NOMO-1 treated with dmso at 0.1 percent for 144 hours (cell line): ENCODE data around the gene RNASEH1.

Experiments
- DNase-seq: peaks from one replicate; lab custom pipeline; 2025; ENCODE audit not compliant: unreplicated experiment; lab: John Stamatoyannopoulos, UW

RNASEH1 gene, protein sequence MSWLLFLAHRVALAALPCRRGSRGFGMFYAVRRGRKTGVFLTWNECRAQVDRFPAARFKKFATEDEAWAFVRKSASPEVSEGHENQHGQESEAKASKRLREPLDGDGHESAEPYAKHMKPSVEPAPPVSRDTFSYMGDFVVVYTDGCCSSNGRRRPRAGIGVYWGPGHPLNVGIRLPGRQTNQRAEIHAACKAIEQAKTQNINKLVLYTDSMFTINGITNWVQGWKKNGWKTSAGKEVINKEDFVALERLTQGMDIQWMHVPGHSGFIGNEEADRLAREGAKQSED

DNA sequence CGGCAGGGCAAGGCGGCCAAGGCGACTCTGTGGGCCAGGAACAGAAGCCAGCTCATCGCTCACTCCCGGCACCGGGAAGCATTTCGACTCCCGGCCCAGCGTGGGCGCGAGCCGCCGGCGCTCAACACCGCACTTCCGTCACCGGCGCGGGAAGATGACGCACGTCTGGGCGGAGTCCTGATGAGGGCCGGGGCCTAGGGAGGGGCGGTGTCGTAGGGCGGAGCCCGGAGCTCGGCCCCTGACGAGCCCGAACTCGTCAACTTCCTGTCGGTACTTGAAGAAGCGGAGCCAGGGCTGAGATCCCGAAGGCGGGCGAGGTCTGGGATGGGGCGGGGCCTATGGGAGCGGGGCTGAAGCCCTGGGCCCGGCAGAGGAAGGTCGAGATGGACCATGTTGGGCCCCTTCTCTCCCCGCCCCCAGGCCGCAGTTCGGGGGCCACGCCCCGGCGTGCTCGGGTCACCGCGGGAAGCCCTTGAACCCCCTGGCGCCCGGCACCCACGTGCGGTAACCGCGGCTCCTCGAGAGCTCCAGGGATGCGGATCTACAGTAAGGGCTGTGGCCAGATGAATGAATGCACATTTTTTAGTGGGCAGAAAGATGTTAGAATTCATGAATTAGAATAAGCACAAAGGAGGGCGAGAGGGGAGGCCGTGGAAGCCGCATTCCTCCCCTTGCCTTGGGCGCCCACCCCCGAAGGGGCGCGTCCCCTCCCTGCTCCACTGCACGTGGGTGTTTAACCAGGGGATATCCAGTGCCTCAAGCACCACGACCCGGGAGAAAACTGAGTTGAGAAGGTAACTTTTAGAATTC is at the start of gene RNASEH1:
Gene RNASEH1, minus strand, starts transcription at position 129 of the 810 bp plus-strand sequence. Its CDS starts 73 bp downstream, at position 56.
- peak; percentile 98 for DNase-seq

DNA sequence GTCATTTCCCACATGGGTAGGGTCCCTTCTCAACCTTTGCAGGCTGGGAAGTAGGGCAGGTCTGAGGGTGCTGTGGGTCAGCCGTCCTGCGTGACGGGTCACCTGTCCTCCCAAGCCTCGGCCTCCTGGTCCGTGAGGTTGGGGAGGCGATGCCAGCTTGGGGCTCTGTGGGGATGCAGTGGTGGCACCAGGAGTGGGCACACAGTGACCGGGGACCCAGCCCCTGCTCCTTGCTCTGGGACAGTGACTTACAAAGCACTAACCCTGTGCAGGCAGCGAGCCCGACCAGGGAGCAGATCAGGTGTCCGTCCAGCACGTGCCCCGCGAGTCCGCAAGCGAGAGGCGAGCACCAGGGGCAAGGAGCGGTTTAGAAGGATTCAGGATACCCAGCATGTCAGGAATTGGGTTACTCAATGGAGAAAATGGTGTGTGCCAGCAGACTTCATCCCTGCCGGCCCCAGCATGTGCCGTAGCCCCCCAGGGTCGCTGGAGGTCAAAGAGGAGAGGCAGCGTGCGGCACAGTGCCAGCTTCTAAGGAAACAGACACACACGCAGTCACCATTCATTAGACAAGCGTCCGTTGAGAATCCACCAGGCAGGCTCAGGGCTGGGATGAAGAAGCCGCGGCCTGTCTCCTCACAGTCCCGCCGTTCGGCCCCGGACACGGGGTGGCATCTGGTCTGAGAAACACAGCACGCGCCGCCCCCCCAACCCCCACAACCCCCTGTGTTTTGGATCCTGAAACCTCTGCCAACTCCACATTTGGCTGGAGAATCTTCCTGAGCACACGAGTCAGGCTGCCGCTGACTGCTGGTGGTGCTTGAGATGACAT is 48.5 kb upstream of the RNASEH1 start:
- no peak for DNase-seq

DNA sequence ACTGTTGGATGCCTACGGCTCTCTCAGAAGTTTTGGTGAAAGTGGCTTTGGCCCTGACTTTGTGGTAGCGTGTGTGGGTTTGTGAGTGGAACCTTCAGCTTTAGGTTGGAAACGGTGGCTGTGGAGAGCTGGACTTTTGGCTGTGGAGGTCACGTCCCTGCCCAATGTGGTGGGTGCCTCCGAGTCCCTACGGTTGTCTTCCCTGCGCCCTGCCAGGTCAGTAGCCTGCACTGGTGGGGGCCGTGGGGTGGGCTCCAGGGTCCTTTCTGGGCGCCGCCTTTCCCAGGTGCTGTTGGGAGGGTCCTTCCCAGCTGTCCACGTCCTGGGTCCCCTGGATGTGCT is 47.9 kb upstream of the RNASEH1 start:
- no peak for DNase-seq

DNA sequence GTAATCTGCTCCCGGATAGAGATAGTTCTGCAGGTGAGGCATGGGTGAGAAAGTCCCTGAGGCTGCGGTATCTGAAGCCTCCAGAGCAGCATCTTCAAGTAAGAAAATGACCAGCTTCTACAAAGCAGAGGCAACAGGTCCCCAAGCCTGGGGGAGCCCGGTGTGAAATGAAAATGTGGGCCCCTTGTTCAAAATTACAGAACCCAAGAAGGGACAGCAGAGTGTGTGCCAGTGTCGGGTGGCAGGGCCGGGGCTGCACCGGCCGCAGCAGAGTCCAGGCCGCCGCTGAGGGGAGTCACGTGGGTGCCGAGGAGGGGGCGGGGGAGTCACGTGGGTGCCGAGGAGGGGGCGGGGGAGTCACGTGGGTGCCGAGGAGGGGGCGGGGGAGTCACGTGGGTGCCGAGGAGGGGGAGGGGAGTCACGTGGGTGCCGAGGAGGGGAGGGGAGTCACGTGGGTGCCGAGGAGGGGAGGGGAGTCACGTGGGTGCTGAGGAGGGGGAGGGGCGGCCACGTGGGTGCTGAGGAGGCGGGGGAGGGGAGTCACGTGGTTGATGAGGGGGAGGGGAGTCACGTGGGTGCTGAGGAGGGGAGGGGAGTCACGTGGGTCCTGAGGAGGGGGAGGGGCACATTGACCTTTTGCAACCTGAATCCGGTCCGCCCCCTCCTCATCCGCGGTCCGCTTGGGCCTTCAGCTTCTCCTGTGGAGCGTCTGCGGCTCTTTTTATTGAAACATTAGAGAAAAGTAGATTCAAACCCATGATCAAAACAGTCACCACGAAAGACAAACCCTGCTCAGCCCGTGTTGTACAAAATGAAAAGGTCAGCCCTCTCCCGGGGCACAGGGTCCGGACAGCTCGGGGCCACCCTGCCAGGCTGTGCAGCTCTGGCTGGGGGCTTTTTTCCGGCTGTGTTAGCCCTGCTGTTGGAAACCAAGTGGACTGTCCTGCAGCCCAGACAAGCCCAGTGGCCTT is 47.1 kb upstream of the RNASEH1 start:
- no peak for DNase-seq

DNA sequence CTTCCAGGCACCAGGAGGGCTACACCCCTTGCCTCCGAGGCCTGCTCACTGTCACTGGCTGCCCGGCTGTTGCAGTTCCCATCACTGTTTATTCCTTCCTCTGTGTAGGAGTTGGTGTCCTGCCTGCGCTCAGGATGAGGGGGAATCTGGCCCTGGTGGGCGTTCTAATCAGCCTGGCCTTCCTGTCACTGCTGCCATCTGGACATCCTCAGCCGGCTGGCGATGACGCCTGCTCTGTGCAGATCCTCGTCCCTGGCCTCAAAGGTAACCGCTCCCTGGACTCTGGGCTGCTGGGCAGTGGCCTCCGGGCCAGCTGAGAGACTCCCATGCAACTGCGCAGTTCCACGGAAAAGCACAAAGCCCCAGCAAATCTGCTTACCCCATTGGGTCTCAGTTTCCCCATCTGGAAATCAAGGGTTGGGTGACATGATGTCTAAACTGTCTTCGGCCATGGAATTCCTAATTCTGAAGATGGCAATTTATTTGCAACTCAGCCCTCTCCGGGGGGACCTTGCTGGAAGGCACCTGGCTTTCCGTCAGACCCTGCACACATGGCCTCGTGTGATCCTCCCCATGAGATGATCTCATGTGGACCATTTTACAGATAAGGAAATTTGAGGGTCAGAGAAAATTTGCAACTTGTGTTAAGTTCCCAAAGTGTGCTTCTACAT is 46.2 kb upstream of the RNASEH1 start:
- DNase-seq, result no peak

DNA sequence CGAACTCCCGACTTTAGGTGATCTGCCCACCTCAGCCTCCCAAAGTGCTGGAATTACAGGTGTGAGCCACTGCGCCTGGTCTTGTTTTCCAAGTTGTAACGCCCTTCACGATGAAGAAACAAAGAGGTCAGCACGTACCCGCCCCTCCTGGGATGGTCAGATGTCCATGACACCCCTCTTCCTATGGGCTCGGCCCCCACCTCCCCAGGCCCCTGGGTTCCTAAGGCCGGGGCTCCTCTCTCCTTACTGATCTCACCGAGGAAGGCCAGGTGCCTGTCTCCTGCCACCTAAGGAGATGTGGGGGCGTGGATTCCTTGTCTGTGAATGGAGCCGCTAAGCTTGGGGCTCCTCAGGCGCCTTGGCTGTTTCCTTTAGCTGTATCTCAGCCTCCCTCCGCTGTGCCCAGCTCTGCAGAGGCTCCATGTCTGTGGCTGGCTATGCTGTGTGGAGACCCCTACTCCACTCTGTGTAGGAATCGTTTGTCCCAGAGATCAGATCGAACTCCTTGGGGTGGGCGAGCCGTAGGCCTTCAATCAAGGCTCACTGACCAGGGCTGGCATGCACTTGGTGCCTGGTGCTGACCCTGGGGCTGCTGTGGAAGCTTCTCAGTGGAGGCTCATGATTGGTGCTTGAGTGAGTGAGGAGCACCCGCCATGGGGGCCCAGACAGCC is 45.5 kb upstream of the RNASEH1 start:
- DNase-seq, result no peak

DNA sequence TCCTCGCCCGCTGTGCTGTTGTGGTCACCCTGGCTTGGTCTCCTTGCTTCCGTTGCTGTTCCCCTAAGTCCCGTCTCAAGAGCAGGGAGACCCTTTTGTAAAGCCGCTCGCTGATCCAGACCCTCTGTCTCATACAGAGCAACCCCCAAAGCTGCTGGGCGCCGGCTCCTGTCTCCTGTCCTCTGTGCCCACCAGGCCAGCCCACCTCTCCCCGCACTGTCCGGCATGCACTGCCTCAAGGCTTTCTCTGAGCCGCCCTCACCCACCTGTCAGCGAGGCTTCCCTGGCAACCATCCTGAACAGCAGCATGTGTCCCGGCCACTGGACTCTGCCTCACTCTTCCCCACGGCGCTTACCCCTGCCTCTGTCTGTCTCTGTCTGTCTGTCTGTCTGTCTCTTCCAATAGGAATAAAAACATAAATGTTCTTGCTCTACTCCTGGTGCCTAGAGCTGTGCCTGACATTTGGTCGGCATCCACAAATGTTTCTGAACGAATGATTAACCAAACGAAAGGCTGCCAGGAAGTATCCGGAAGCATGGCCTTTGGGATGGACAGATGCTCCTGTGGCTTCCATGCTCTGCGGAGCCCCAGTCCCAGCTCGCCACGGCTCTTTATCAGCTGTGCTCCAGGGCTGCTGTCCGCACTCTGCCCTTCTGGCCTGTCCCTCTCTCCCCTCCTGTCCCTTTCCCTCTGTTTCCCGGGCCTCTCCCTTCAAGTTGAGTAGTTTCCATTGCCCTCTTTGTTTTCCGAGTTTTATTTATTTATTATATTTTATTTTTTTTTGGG is 44.6 kb upstream of the RNASEH1 start:
- no peak for DNase-seq

DNA sequence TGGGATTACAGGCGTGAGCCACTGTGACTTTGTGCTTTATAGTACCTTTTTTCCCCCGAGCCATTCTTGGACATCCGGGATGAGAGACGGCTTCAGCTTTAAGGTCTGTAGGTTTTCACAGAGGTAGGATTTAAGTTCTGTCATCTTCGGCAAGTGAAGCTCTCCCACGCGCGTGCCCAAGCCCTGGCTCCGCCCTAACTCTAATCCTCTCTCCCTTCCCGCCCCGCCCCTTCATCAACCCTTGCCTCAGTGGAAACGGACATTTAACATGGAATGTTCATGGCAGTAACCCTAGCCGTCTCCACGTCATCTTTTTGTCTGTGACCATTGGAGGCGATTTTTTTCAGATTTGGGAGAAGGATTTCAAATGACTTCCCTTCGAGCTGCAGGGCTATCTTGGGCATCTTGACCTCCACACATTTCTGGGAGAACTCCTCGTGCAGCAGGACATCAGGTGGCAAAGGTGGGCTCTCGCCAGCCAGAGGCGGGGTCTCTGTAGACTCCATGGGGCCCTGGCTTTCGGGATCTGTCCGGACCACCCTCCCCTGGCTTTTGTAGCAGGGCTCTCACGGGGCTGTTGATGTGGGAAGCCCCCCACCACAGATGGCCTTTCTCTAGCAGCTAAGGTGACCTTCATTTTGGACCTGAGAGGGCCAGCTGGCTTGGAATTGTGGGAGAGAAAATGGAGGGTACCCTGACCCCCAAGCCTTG is 43.6 kb upstream of the RNASEH1 start:
- DNase-seq, result no peak

DNA sequence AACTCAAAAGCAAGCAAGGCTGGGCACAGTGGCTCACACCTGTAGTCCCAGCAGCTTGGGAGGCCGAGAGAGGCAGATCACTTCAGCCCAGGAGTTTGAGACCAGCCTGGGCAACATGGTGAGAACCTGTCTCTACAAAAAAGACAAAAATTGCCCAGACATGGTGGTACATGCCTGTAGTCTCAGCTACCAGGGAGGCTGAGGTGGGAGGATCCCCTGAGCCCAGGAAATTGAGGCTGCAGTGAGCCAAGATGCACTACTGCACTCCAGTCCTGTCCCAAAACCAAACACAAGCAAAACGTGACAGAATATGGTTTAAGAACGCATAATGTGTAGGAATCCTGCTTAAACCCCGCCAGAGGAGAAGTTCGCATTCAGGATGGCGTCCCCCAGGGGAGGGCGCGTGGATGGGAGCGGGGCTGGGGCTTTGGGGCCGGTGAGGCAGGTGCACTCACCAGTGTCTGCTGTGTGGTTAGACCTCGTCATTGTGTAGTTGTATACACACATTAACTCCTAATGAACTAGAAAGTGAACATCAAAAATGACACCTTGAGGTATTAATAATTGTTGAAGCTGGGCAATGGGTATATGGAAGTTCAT is 42.2 kb upstream of the RNASEH1 start:
- no peak for DNase-seq

DNA sequence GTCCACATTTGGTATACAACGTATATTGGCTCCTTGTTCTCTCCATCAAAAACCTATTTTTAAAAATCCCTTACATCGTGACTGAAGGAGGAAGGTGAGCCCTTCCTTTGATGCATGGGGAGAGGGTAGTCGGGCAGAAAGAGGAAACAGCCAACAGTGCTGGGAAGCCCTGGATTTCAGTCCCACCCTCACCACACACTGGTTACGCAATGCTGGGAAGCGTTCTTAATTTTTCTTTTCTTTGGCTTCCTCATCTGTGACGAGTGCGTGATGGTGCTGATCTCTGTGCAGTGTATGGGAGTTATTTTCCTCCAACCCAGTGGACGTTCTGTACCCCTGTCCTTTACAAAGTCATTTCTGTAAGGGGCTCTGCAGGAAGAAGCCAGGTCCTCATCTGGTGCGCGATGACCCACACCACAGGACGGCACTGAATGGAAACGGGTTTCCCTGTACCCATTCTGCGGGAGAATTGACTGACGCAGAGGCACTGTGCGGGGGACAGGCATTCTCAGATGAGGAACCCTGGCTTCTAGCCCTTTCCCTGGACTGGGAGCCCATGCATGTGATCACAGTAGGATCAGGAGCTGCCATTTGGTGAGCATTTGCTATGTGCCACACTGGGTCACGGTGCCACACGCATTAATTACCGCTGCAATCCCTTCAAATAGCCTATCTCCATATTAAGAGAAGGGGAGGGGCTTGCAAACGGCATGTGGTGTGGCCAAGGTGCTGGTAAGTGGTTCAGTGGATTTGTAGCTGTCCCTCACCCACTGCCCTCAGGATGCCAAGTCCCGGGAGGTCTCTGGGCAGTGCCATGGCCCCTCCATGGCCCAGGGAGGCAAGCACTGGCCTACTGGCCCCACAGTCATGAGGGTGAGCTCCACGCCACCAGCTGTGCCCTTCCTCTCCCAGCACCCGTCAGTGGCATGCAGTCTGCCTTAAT is 41.0 kb upstream of the RNASEH1 start:
- no peak for DNase-seq

DNA sequence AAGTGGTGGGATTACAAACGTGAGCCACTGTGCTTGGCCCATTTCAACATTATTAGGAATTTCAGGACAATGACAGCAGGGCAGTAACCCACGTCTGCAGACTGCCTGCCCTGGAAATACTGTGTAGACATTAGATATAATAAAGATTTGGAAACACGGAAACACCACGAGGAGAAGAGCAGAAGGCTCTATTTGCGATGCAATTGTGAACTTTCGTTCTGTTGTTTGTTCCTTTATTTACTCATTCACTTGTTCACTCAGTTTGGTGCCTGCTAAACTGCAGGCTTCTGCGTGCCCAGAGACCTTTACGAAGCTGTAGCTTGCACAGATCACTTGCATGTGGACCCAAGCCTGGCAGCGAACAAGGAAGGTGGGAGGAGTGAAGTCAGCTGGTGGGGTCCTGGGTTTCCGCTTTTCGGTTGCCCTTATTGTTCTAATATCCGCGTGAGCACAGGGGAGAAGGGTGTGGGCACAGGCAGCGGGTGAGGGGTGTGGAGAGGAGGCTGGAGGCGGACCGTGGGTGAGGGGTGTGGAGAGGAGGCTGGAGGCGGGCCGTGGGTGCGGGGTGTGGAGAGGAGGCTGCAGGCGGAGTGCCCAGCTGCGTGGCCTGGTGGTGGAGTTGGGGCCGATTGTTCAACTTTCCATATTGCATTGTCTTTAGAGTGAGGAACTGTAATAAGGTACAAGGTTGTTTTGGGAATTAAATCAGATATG is 40.2 kb upstream of the RNASEH1 start:
- DNase-seq, result no peak

DNA sequence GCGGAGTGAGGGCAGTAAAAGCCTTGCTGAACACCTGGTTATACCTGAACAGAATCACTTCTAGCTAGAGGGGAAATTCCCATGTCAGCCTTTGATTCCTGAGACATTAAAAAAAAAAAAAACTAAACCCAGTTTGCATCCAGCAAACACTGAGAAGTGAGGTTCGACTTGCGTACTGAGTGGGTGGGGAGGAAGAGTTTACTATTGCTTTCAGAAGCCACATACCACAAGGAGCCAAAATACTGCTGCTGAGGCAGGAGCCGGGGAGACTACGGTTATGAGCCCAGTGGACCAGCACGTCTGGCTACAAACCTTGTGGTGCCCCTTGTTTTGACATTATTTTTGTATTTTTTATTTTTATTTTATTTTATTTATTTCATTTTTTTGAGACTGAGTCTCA is 39.4 kb upstream of the RNASEH1 start:
- no peak for DNase-seq

DNA sequence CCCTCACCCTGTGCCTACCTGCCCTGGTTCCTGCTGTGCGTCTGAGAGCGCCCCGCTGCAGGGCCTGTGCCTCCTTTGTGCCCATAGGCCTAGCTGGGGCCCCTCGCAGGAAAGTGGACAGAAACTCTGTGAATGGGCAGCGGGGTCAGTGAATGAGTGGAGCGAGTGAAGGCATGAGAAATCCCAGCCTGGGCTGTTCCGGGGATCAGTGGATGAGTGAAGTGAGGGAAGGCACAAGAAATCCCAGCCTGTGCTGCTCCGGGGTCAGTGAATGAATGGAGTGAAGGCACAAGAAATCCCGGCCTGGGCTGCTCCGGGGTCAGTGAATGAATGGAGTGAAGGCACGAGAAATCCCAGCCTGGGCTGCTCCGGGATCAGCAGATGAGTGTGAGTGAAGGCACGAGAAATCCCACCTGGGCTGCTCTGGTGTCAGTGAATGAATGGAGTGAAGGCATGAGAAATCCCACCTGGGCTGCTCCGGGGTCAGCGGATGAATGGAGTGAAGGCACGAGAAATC is 38.8 kb upstream of the RNASEH1 start:
- DNase-seq, result no peak

DNA sequence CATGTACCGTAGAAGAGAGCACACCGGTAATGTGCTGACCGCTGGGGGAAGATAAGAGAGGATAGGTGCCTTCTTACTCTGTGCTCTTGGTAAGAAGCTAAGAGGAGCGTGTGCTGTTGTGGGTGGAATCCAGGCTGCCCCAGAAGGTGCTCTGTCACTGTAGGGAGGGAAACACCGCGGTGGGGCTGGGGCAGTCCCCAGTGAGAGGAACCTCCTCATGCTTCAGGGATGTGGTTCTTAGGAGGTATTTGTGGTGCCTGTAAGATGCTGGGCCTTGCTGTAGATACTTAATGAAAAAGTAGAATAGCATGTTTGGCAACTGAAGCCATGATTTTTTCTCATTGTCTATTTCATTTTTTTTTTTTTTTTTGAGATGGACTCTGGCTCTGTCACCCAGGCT is 37.9 kb upstream of the RNASEH1 start:
- no peak for DNase-seq

DNA sequence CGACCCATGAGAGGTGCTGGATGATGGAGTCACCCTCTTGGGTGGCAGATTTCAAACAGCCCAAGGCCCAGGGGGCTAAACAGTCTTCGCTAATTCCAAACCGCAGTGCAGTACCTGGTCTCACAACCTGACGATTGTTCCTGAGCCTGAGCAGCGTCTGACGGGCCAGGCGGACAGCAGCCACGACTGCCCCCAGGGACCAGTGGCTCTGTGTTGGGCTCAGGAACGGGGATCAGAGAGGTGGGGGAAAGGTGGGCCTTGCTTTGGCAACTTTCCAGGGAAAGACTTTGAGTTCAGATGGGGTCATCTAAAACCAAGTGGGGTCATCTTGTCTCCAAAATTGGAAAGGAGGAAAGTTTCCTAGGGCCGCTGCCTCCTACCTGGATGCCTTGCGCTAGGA is 37.3 kb upstream of the RNASEH1 start:
- DNase-seq, result no peak
